Measurements from ENCODE around the gene SH3RF3.
"Not testable (repeated sequence)": the region's sequence is repeated elsewhere in the genome, so short reads cannot be mapped to it uniquely, and the experiment has no call there.

The SH3RF3 gene

DNA sequence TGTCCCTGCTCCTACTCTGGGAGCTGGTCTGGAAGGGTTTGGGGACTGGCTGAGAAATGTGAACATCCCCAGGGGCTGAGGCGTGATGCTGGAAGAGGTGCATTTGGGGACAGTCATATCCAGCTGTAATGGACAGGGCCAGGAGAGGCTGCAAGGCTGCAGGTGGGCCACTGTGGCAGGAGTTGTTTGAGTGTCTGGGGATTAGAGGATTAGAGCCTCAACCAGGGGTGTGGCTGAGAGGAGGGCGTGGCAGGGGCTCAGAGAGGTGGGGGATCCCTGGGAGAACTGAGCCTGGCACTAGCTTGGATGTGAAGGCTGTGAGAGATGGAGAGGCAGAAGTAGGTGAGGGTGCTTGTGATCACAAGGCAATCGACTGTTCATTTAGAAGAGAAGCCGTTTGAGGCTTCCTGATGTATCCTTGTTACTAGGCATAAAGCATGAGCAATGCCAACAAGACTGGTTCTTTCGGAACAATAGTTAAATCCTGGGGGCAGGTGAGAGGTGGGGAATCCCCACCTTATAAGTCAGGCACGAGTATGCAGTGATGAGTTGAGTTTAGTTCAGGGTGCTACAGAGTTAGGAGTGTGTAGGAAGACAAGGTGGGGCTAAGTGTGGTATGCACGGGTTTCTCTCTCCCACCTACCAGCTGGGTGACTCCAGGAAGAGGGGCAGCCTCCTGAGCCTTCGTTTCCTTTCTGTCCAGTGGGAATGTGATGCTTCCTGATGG is 31.9 kb downstream of the SH3RF3 start:
- no peak for DNase-seq

GRCh38 chr2:109162367-109162766 is 33.4 kb downstream of the SH3RF3 start:
- DNase-seq = not testable (repeated sequence)

- no peak for DNase-seq
Measured at GRCh38 chr2:109162999-109163398, 34.0 kb downstream of the SH3RF3 start.

- no peak for DNase-seq
Measured at GRCh38 chr2:109164311-109164710, 35.3 kb downstream of the SH3RF3 start.

DNA sequence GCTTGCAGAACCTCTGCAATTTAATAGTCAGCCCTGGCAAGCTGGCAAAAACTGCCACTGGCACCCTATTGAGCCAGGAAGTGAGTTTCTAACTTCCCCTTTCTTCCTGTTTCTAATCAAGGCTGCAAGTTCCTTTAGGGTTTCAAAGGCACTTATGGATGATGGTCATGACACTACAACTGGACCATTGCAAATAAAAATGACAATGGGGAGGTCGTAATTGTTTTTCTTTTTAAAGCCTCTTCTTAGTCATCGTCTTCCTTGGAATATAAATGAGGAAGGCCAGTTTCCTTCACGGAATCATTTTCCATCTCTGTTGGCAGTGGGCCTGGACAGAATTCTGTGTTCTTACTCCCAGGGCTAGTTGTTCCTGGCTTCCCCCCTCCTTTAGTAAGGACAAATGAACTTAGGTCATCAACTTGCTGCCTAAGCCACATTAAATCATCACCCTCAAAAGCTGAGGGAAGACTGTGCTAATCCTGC is 35.8 kb downstream of the SH3RF3 start:
- no peak for DNase-seq

DNA sequence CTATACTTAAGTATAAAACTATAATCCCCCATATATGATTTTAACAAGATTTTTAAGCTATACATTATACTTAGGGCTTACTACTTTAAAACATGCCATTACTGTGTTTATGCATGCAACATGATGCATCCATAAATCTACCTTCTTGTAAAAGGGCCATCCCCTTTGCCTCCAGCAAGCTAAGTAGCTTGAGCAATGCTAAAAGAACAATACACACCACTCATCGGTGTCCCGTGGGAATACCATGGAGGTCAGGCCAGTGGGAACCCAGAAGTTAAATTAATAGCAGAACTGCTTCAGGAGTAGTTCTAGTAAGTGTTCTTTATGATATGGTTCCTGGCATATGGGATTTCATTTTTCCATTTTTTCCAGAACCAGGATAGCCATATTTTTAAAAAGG is 37.8 kb downstream of the SH3RF3 start:
- DNase-seq = no peak

- DNase-seq = no peak
Measured at GRCh38 chr2:109168086-109168485, 39.1 kb downstream of the SH3RF3 start.

DNA sequence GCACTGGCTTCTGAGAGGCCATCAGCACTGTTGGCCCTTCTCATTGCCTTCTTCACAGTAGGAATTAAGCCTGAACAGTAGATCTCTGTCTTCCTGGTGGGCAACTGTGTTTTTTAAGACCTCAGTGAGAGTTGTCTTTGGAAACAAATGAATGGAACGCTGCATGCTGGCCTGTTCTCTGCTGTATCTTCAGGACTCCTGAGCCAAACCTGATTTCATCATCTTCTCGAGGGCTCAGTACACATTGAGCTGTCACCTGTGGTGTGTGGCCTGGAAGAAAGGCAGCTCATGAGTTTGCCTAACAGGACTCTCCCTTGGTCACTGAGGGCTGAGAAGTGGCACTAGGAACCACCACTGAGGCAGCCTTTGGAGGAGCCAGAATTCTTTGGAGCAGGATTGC is 39.7 kb downstream of the SH3RF3 start:
- no peak for DNase-seq

- no peak for DNase-seq
Measured at GRCh38 chr2:109170645-109171044, 41.6 kb downstream of the SH3RF3 start.

GRCh38 chr2:109171444-109172334 is 42.7 kb downstream of the SH3RF3 start:
- no peak for DNase-seq

DNA sequence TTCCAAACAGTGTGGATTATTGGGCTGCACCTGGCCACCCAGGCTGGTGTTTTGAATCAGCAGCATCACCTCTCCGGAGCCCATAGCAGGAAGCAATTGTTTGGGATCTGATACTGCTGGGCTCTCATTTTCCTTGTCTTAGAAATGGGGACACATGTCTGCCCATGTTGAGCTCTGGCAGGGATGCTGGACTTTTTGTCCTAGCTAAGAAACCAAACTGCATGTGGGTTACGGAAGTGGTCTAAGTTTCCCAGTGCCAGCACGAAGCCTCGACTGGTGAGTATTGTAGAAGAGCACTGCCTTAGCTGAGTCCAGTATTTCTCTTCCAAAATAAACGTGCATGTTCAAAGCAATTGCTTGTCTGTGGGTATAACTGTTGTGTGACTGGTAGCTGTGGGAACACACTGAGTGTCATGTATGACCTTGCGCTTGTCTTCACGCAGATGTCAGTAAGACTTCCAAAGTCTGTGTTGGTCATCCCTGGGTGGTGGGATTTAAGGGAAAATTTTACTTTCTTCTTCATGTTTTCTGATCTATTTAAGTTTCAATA is 43.6 kb downstream of the SH3RF3 start:
- DNase-seq = no peak

DNA sequence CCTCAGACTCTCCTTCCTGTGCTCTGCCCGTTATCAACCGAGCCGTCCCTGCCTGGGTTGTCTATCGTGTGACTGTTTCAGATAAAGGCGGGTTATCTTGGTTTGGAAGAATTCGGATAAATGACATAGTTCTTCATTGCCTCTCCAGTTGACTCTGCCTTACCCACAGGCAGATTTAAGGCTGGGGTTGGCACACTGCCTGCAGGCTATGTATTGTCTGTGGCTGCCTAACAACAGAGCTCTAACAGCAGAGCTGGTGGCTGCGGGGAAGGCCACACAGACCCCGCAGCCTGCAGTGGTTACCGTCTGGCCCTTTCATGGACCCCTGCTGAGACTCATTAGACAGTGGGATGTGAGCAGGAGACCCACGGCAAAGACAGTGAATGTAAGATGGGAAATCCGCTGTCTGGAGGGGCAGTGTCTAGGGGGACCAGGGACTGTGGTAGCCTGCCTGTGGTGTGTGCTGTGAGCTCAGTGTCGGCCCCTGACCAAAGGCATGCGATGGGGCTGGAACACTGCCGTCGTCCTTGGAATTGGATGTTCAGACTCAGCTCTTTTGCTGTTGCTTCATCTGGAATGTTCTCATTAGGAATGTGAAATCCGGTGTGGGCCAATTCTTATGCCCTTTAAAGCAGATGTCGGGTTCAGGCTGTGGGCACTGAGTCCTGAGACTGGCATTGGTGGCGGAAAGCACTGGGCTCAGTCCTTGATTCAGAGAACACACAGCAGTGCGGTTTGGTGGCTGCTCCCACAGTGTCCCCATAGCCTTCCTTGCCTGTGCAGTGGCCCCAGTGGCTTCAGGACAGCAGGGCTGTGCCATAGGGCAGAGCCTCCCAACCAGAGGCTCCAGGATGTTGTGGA is 44.5 kb downstream of the SH3RF3 start:
- DNase-seq = no peak

- DNase-seq = no peak
Measured at GRCh38 chr2:109174214-109174613, 45.2 kb downstream of the SH3RF3 start.

DNA sequence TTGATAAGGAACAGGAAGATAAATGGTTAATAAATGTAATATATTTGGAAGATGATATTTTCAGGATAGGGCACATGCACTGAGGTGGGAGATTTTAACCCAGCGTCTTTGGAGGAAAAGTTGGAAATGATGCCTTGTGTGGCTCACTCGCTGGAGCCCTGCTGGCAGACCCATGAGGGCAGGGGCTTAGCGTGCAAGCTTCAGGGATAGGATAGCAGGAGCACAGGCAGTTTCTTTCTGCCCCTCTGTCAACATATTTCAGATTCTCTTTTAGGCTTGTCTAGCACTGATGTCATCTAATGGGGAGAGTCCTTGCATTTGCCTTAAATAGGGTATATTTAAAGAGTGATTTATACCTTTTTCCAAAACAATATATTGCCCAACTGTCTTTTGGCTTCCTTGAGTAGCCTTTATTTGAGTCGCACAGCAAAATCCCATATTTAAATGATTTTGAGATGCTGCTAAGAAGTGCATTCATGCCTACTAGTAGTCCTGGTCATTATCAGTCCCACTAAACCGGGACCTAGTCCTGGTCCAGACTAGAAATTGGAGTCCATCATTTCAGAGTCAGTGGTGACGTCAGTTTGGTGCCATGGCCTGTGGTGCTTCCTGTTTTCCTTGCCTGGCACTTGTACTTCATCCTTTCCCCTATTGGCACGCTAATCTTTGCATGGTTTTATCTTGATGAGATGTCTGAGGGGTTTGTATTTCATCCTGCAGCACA is 45.8 kb downstream of the SH3RF3 start:
- no peak for DNase-seq

GRCh38 chr2:109175350-109175678 is 46.3 kb downstream of the SH3RF3 start:
- DNase-seq = no peak

DNA sequence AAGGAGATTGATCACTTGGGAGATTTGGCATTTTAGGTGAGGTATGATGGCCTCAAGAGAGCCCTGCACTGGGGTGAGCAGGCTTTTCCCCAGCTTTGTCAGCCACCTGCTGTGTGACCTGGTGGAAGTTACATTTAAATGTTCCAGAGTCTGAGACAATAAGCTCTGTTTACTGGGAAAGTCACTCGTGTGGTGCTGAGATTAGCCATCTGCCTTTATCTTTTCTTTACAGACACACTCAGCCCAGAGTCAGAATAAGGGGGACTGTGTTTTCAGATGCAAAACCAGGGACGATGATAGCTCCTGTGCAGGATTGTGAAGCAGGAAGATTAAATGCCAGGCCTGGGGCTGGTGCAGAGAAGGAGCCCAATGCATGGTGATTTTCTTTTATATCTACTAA is 47.9 kb downstream of the SH3RF3 start:
- DNase-seq = no peak

GRCh38 chr2:109177635-109178034 is 48.6 kb downstream of the SH3RF3 start:
- no peak for DNase-seq

DNA sequence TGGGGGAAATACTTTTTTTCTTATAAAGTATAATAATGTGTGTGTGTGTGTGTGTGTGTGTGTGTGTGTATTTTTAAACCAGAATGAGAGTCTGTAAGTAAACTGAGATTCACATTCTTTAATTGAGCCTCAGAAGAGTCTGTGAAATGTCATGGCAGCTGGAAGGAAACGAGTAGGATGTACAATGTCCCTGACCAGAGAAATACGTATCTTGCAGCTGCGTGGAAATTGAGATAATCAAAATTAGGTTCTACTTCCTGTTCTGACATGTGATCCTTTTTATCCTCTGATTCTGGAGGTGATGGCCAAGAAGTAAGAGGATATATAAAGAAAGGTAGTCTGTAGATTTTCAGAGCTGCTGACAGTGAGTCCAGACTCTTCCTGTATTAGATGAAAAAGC is 50.0 kb downstream of the SH3RF3 start:
- DNase-seq = no peak

GRCh38 chr2:109180786-109181185 is 51.8 kb downstream of the SH3RF3 start:
- no peak for DNase-seq

GRCh38 chr2:109182426-109182825 is 53.4 kb downstream of the SH3RF3 start:
- no peak for DNase-seq

- no peak for DNase-seq
Measured at GRCh38 chr2:109183871-109184270, 54.9 kb downstream of the SH3RF3 start.

- DNase-seq = no peak
Measured at GRCh38 chr2:109184368-109184767, 55.4 kb downstream of the SH3RF3 start.

Measured in DMS 273 treated with DMSO at 0.1 percent for 48 hours (cell line).